Measurements from ENCODE around the gene PARP1. TPM values are rescaled to one million over a fixed set of nuclear protein-coding genes. Genes with fewer than 3 reads are reported as not detected.

PARP1 gene
- total RNA-seq, 1 donor from 2014 or later: 87.1 TPM

- intact Hi-C loops (cut with DNase I): no loop called here
- DNase-seq (ENCODE audit: low spot score): no peak
Measured at GRCh38 chr1:226410958-226411357, 3.1 kb upstream of the PARP1 start.

GRCh38 chr1:226409392-226409791 lies 1.5 kb upstream of the PARP1 start:
- intact Hi-C loops (cut with DNase I): loop anchor here (2.0 kb wide), 1 partner anchor 101 kb away; the partner anchor contains the start of gene LIN9
- DNase-seq (ENCODE audit: low spot score): peak; percentile 22

GRCh38 chr1:226408285-226409184 lies 642 bp upstream of the PARP1 start:
- intact Hi-C loops (cut with DNase I): loop anchor here (2.0 kb wide), 1 partner anchor 100 kb away; the partner anchor contains the start of gene LIN9
- DNase-seq (ENCODE audit: low spot score): no peak

GRCh38 chr1:226407199-226407496 lies 745 bp downstream of the PARP1 start:
- DNase-seq (ENCODE audit: low spot score): no peak
- intact Hi-C loops (cut with DNase I): loop anchor here (2.0 kb wide), 1 partner anchor 42 kb away; no protein-coding TSS in a partner anchor

GRCh38 chr1:226406401-226406881 lies 1.5 kb downstream of the PARP1 start:
- intact Hi-C loops (cut with DNase I): loop anchor here (2.0 kb wide), 1 partner anchor 42 kb away; no protein-coding TSS in a partner anchor
- DNase-seq (ENCODE audit: low spot score): peak; percentile 50

GRCh38 chr1:226405411-226405988 lies 2.4 kb downstream of the PARP1 start:
- DNase-seq (ENCODE audit: low spot score): peak; percentile 58
- intact Hi-C loops (cut with DNase I): no loop called here

GRCh38 chr1:226404904-226405222 lies 3.0 kb downstream of the PARP1 start:
- DNase-seq (ENCODE audit: low spot score): peak; percentile 17
- intact Hi-C loops (cut with DNase I): no loop called here

- intact Hi-C loops (cut with DNase I): no loop called here
- peak; percentile 41 for DNase-seq (ENCODE audit: low spot score)
Measured at GRCh38 chr1:226404063-226404903, 3.6 kb downstream of the PARP1 start.

GRCh38 chr1:226403201-226404034 lies 4.5 kb downstream of the PARP1 start:
- DNase-seq (ENCODE audit: low spot score): peak; percentile 63
- intact Hi-C loops (cut with DNase I): no loop called here

- intact Hi-C loops (cut with DNase I): no loop called here
Measured at GRCh38 chr1:226402739-226403165, 5.1 kb downstream of the PARP1 start.

GRCh38 chr1:226401355-226402303 lies 6.3 kb downstream of the PARP1 start:
- intact Hi-C loops (cut with DNase I): no loop called here
- no peak for DNase-seq (ENCODE audit: low spot score)

More at GRCh38 chr1:226402739-226403165, 5.1 kb downstream of the PARP1 start:
- peak; percentile 39 for DNase-seq (ENCODE audit: low spot score)

GRCh38 chr1:226400519-226401354 lies 7.2 kb downstream of the PARP1 start:
- no peak for DNase-seq (ENCODE audit: low spot score)
- intact Hi-C loops (cut with DNase I): no loop called here

GRCh38 chr1:226397955-226398636 lies 9.8 kb downstream of the PARP1 start:
- intact Hi-C loops (cut with DNase I): no loop called here
- no peak for DNase-seq (ENCODE audit: low spot score)

- DNase-seq (ENCODE audit: low spot score): no peak
- intact Hi-C loops (cut with DNase I): no loop called here
Measured at GRCh38 chr1:226397011-226397926, 10.6 kb downstream of the PARP1 start.

- DNase-seq (ENCODE audit: low spot score): no peak
Measured at GRCh38 chr1:226395753-226396152, 12.1 kb downstream of the PARP1 start.

GRCh38 chr1:226394462-226394861 lies 13.4 kb downstream of the PARP1 start:
- intact Hi-C loops (cut with DNase I): no loop called here
- DNase-seq (ENCODE audit: low spot score): no peak

More at GRCh38 chr1:226395753-226396152, 12.1 kb downstream of the PARP1 start:
- intact Hi-C loops (cut with DNase I): no loop called here
